GM12865 (cell line): ENCODE measurements around the gene VSIR.

Source experiments
- DNase-seq: peaks from one replicate; pipeline ENCODE4 v3.0.0; 2010; ENCODE audit warnings: low read depth
- H3K4me3 ChIP-seq: 2 replicates; pipeline ENCODE4 v1.5.1; 2011; ENCODE audit warnings: mild to moderate bottlenecking, low read depth, low read length, control low read depth
- CTCF ChIP-seq: IDR thresholded peaks from 2 replicates; pipeline ENCODE4 v1.5.1; 2011; ENCODE audit warnings: low read length, control low read depth, low read depth, inconsistent platforms; ENCODE audit not compliant: insufficient read depth; ENCODE audit errors: missing control alignments

Gene VSIR

GRCh38 chr10:71754562-71754961, 18.8 kb downstream of the VSIR start:
- H3K4me3 ChIP-seq, result no peak overlapping the region
- DNase-seq, result no peak
- no peak for TF ChIP-seq CTCF

GRCh38 chr10:71753960-71754505, 19.3 kb downstream of the VSIR start:
- H3K4me3 ChIP-seq, result no peak overlapping the region
- TF ChIP-seq CTCF, result no peak
- DNase-seq, result no peak

GRCh38 chr10:71753091-71753959, 20.0 kb downstream of the VSIR start:
- DNase-seq, result no peak
- H3K4me3 ChIP-seq, result no peak overlapping the region
- TF ChIP-seq CTCF, result no peak

- peak; percentile 27 for DNase-seq
- no peak for TF ChIP-seq CTCF
- no peak overlapping the region for H3K4me3 ChIP-seq
These were observed 20.8 kb downstream of the VSIR start for GRCh38 chr10:71752391-71753090.

GRCh38 chr10:71751515-71752224, 21.6 kb downstream of the VSIR start:
- no peak overlapping the region for H3K4me3 ChIP-seq
- DNase-seq, result no peak
- TF ChIP-seq CTCF, result no peak

GRCh38 chr10:71750986-71751385, 22.3 kb downstream of the VSIR start:
- H3K4me3 ChIP-seq, result no peak overlapping the region
- no peak for DNase-seq
- no peak for TF ChIP-seq CTCF
